Measurements from ENCODE around the gene RUNX1.

RUNX1 gene

DNA sequence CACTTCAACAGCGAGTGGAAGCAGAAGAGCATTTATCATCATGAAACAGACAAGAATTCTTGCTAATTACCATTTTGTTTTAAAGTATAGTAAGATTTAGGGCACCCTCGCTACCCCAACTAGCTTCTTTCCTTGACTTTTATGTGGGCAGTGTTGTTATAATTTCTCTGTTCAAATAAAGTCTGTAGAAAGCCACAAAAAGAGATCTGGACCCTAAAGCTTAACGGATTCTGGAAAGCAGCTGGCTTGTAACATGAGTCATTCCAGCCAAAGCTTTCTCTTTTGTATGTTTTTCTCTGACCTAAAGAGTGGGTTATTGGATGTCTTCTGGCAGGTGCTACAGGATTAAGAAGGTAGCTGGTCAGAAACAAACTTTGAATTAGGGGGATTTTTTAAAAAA lies 37.4 kb downstream of the RUNX1 start:
- Mint-ChIP-seq H3K4me1 (peaks cover 66% of the 10 kb centered on the region), H3K4me3 (no peak overlapping the region)

DNA sequence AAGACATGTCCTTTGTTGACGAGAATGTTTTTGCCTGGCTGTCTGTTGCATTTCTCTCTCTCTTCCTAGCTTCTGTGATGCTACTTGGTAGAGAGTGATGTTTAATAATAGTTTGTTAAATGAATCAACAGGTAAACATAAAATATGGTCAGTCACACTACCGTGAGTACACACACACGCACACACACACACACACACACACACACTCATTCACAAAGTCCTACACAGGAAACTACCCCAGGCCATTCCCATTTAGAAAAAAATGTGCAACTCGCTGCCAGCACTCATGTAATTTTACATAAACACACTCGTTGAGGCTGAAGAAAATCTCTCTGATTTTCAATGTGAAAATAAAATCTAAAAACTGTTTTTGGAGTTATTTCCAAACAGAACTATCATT lies 38.7 kb downstream of the RUNX1 start:
- H3K4me3 Mint-ChIP-seq: no peak overlapping the region
- CTCF ChIA-PET: interaction anchor here (0.6 kb wide), 1 partner anchor 16 kb away, joined by 3 read pairs; no protein-coding TSS in a partner anchor
- no peak for DNase-seq
- no peaks in the 10 kb centered on the region for H3K27me3 Mint-ChIP-seq
- peak overlapping the region; percentile 5 for H3K27ac Mint-ChIP-seq
- H3K4me1 Mint-ChIP-seq: peaks cover 66% of the 10 kb centered on the region
- H3K9me3 Mint-ChIP-seq: no peaks in the 10 kb centered on the region
- H3K36me3 Mint-ChIP-seq: peaks cover 54% of the 10 kb centered on the region

More for the DNA sequence above, 37.4 kb downstream of the RUNX1 start:
- peaks cover 44% of the 10 kb centered on the region for H3K36me3 Mint-ChIP-seq
- no peak for DNase-seq
- H3K27ac Mint-ChIP-seq: peak overlapping the region; percentile 33
- no peaks in the 10 kb centered on the region for H3K9me3 Mint-ChIP-seq
- CTCF ChIA-PET: interaction anchor here (0.9 to 1.2 kb wide), 2 partner anchors 9 to 15 kb away, joined by 3 to 5 read pairs; no protein-coding TSS in a partner anchor
- no peaks in the 10 kb centered on the region for H3K27me3 Mint-ChIP-seq

DNA sequence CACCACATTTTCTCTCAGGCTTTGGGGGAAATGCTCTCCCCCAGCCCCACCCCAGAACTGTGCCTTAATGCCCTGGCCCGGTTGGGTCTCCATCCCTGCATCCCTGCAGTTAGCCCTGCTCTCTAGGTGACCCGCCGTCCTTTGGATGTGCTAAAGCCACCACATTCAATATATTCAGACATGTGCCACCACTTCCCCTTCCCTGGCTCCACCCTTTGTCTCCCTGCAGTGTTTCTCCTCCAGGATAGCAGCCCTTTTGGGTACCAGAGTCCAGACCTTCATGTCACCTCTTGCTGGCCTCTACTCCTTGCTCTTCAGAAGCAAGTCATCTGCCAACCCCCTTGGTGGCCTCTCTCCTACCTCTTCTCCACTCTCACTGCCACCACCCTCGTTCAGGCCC lies 41.8 kb downstream of the RUNX1 start:
- Mint-ChIP-seq H3K36me3 (peaks cover 62% of the 10 kb centered on the region), H3K27ac (no peak overlapping the region), H3K4me1 (peaks cover 61% of the 10 kb centered on the region), H3K9me3 (no peaks in the 10 kb centered on the region), H3K4me3 (no peak overlapping the region), H3K27me3 (no peaks in the 10 kb centered on the region)
- no peak for DNase-seq
- CTCF ChIA-PET: no interaction called here

DNA sequence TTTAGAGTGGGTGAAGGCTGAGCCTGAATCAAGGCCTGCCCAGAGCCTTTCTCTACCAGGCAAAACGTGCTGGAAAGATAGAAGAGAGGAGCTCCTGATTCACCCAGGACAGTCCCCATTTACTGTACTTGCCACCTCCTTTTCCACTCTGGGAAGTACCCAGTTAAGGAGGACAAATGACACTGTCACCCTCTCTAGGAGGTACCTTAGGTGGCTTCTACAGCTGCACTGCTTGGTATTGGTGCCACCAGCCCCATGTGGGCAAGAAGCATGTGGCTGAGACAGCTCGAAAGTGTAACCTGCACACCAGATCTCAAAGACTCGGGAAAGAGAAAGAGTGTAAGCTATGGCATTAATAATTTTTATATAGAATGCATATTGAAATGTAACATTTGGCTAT lies 42.3 kb downstream of the RUNX1 start:
- peaks cover 58% of the 10 kb centered on the region for H3K36me3 Mint-ChIP-seq
- DNase-seq: no peak
- no peak overlapping the region for H3K27ac Mint-ChIP-seq
- no peaks in the 10 kb centered on the region for H3K9me3 Mint-ChIP-seq
- peaks cover 56% of the 10 kb centered on the region for H3K4me1 Mint-ChIP-seq
- H3K27me3 Mint-ChIP-seq: no peaks in the 10 kb centered on the region
- CTCF ChIA-PET: no interaction called here
- H3K4me3 Mint-ChIP-seq: no peak overlapping the region

GRCh38 chr21:35006248-35006647 lies 42.9 kb downstream of the RUNX1 start:
- H3K36me3 Mint-ChIP-seq: peaks cover 53% of the 10 kb centered on the region

GRCh38 chr21:35005560-35006224 lies 43.4 kb downstream of the RUNX1 start:
- peaks cover 54% of the 10 kb centered on the region for H3K36me3 Mint-ChIP-seq
- CTCF ChIA-PET: no interaction called here
- H3K4me3 Mint-ChIP-seq: no peak overlapping the region
- H3K27ac Mint-ChIP-seq: no peak overlapping the region
- peaks cover 52% of the 10 kb centered on the region for H3K4me1 Mint-ChIP-seq
- no peak for DNase-seq
- H3K27me3 Mint-ChIP-seq: no peaks in the 10 kb centered on the region
- no peaks in the 10 kb centered on the region for H3K9me3 Mint-ChIP-seq

More at GRCh38 chr21:35006248-35006647, 42.9 kb downstream of the RUNX1 start:
- H3K27ac Mint-ChIP-seq: no peak overlapping the region
- no peaks in the 10 kb centered on the region for H3K27me3 Mint-ChIP-seq
- H3K9me3 Mint-ChIP-seq: no peaks in the 10 kb centered on the region
- no peak overlapping the region for H3K4me3 Mint-ChIP-seq
- no peak for DNase-seq
- peaks cover 55% of the 10 kb centered on the region for H3K4me1 Mint-ChIP-seq
- CTCF ChIA-PET: no interaction called here

DNA sequence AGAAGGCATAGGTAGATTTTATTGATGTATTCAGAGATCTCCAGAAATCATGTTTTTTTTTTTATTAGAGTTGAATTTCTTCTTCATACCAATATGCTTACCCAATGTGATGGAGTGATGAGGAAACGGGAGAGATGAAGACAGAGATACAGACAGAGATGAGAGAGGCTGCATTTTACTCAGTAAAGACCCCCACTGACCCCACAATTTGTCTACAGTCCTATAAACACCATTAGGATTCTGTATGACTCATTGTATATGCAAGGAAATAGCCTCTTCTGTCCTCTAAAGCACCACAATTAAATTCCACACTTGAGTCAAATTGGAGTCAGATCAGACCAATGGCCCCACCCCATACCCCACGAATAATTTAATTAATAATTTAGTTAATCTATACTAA lies 44.0 kb downstream of the RUNX1 start:
- no peak overlapping the region for H3K4me3 Mint-ChIP-seq
- no peaks in the 10 kb centered on the region for H3K9me3 Mint-ChIP-seq
- CTCF ChIA-PET: no interaction called here
- peaks cover 49% of the 10 kb centered on the region for H3K4me1 Mint-ChIP-seq
- no peak overlapping the region for H3K27ac Mint-ChIP-seq
- peaks cover 52% of the 10 kb centered on the region for H3K36me3 Mint-ChIP-seq
- no peaks in the 10 kb centered on the region for H3K27me3 Mint-ChIP-seq
- no peak for DNase-seq

- H3K9me3 Mint-ChIP-seq: no peaks in the 10 kb centered on the region
- H3K36me3 Mint-ChIP-seq: peaks cover 53% of the 10 kb centered on the region
- CTCF ChIA-PET: no interaction called here
- no peak overlapping the region for H3K27ac Mint-ChIP-seq
- H3K4me1 Mint-ChIP-seq: peaks cover 55% of the 10 kb centered on the region
- H3K4me3 Mint-ChIP-seq: no peak overlapping the region
- no peaks in the 10 kb centered on the region for H3K27me3 Mint-ChIP-seq
- DNase-seq: no peak
These were observed 44.8 kb downstream of the RUNX1 start for GRCh38 chr21:35004314-35004713.

DNA sequence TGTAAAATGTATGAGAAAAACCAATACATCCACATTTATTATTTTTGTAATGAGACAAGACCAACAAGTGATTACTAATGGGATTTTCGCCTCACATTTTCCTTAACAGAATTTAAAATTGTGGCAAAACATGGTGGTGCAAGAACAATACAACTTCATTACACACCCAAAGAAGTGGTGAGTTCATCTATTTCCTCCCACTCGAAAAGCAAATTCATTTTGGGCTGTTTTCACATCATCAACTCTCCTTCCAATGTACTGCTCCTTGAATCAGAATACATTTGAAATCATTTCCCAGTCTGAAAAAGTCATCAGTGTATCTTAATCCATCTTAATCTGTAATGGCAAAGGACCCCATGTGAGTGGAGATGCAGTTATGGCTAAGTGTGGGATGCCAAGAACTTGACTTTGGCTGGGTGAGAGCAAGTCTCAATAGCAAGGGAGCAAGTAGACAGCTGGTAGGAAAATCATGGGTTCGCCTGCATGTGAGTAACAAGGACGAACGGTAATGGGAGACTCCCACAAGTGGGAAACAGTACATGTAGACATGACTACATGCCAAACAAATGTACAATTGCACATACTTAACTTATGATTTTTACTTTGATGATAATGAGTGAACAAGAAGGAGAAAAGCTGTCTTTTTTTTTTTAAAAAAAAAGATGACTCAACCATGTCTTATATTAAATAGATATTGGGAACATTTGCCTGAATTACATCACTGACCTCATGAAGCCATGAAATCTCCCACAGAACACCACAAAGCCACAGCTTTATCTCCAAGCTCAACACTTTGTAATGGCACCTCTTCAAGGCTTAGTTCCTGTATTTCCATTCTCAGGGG lies 46.0 kb downstream of the RUNX1 start:
- H3K36me3 Mint-ChIP-seq: peaks cover 49% of the 10 kb centered on the region
- peak overlapping the region; percentile 5 for H3K27ac Mint-ChIP-seq
- H3K4me3 Mint-ChIP-seq: no peak overlapping the region
- CTCF ChIA-PET: interaction anchor here (1.3 kb wide), 1 partner anchor 48 kb away, joined by 4 read pairs; no protein-coding TSS in a partner anchor
- H3K4me1 Mint-ChIP-seq: peaks cover 65% of the 10 kb centered on the region
- DNase-seq: no peak
- no peaks in the 10 kb centered on the region for H3K27me3 Mint-ChIP-seq
- no peaks in the 10 kb centered on the region for H3K9me3 Mint-ChIP-seq

- H3K4me3 Mint-ChIP-seq: no peak overlapping the region
These were observed 49.6 kb downstream of the RUNX1 start for GRCh38 chr21:34999397-34999941.

GRCh38 chr21:34998176-34998575 lies 50.9 kb downstream of the RUNX1 start:
- no peak overlapping the region for H3K27ac Mint-ChIP-seq
- peaks cover 50% of the 10 kb centered on the region for H3K4me1 Mint-ChIP-seq
- no peak for DNase-seq
- H3K36me3 Mint-ChIP-seq: peaks cover 28% of the 10 kb centered on the region
- no peaks in the 10 kb centered on the region for H3K9me3 Mint-ChIP-seq
- CTCF ChIA-PET: no interaction called here
- no peaks in the 10 kb centered on the region for H3K27me3 Mint-ChIP-seq
- H3K4me3 Mint-ChIP-seq: no peak overlapping the region

More at GRCh38 chr21:34999397-34999941, 49.6 kb downstream of the RUNX1 start:
- H3K27me3 Mint-ChIP-seq: no peaks in the 10 kb centered on the region
- CTCF ChIA-PET: no interaction called here
- peaks cover 33% of the 10 kb centered on the region for H3K36me3 Mint-ChIP-seq
- no peaks in the 10 kb centered on the region for H3K9me3 Mint-ChIP-seq
- no peak for DNase-seq
- peaks cover 54% of the 10 kb centered on the region for H3K4me1 Mint-ChIP-seq
- H3K27ac Mint-ChIP-seq: no peak overlapping the region

GRCh38 chr21:34997294-34997693 lies 51.8 kb downstream of the RUNX1 start:
- peaks cover 23% of the 10 kb centered on the region for H3K36me3 Mint-ChIP-seq
- H3K9me3 Mint-ChIP-seq: no peaks in the 10 kb centered on the region
- H3K4me3 Mint-ChIP-seq: no peak overlapping the region
- no peak overlapping the region for H3K27ac Mint-ChIP-seq
- H3K4me1 Mint-ChIP-seq: peaks cover 47% of the 10 kb centered on the region
- CTCF ChIA-PET: no interaction called here
- no peak for DNase-seq
- H3K27me3 Mint-ChIP-seq: no peaks in the 10 kb centered on the region

DNA sequence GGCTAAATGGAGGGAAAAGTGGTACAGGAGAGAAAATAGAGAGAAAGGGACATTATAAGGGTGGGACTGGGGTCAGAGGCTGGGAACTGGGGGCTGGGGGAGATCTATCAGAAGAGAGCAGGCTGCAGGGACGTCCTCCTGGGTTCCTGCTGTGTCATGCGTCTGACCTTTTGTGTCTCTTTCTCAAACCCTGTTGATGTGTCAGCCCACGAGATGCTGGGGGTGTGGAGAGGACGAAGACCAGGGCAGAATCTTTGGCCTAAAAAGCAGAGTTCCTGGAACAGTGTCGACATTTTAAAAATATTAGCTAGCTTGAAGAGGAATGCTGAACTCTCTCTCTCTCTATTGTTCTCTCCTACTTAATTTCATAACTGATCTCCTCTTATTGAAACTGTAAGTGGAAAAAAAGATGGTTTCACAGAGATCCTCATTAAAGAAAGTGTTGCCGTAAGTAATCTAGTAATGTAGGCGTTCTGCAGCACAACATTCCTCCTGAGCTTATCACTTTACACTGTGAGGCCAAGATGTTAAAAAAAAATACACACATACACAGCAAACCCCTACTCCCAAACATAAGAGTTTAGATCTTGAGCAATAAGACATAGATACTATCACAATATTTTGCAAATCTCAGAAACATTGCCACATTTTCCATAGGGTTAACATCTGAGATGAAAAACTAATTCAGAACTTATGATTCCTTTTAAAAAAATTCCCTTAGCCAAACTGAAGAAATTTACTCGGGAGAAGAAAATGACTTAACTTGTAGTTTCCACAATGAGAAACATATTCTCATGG lies 52.6 kb downstream of the RUNX1 start:
- no peak overlapping the region for H3K27ac Mint-ChIP-seq
- CTCF ChIA-PET: no interaction called here
- no peaks in the 10 kb centered on the region for H3K27me3 Mint-ChIP-seq
- DNase-seq: no peak
- peaks cover 45% of the 10 kb centered on the region for H3K4me1 Mint-ChIP-seq
- H3K4me3 Mint-ChIP-seq: no peak overlapping the region
- H3K36me3 Mint-ChIP-seq: peaks cover 23% of the 10 kb centered on the region
- H3K9me3 Mint-ChIP-seq: no peaks in the 10 kb centered on the region

GRCh38 chr21:34995979-34996303 lies 53.2 kb downstream of the RUNX1 start:
- Mint-ChIP-seq H3K27ac (no peak overlapping the region), H3K9me3 (no peaks in the 10 kb centered on the region), H3K27me3 (no peaks in the 10 kb centered on the region), H3K36me3 (peaks cover 26% of the 10 kb centered on the region), H3K4me3 (no peak overlapping the region), H3K4me1 (peaks cover 48% of the 10 kb centered on the region)
- no peak for DNase-seq
- CTCF ChIA-PET: no interaction called here

Measured in activated naive CD4-positive, alpha-beta T cell treated with anti-CD3 and anti-CD28 coated beads, Interleukin-2, amount 10 ng/mL, durations not matched to agents 7 days and 5 days (primary cell).